Neutrophil (primary cell): ENCODE data around the gene SCFD2.

Experiments used
- H3K27ac ChIP-seq: fragments of 200-600 bp; sonication (generic); 2 replicates; pipeline ENCODE4 v1.5.1; 2016; ENCODE audit warnings: mild to moderate bottlenecking, moderate library complexity
- H3K27me3 ChIP-seq: fragments of 200-600 bp; sonication (generic); 2 replicates; pipeline ENCODE4 v1.6.0; 2016; ENCODE audit warnings: mild to moderate bottlenecking
- H3K36me3 ChIP-seq: fragments of 200-600 bp; sonication (generic); 2 replicates; pipeline ENCODE4 v1.5.1; 2017
- H3K4me1 ChIP-seq, 2 experiments: fragments of 200-600 bp in 1 of 2; sonication (generic) in 1 of 2; 1 replicate in 1 of 2; 2 replicates in 1 of 2; pipeline versions ENCODE4 v1.5.1 to v1.6.1; 2013 to 2016; ENCODE audit warnings: low read depth in 1 of 2, low read length in 1 of 2, mild to moderate bottlenecking in 1 of 2, moderate library complexity in 1 of 2; ENCODE audit not compliant: control insufficient read depth in 1 of 2, insufficient read depth in 1 of 2
- H3K4me3 ChIP-seq, 2 experiments: fragments of 200-600 bp in 1 of 2; sonication (generic) in 1 of 2; 1 replicate in 1 of 2; 2 replicates in 1 of 2; pipeline ENCODE4 v1.5.1; 2013 to 2016; ENCODE audit warnings: low read depth in 1 of 2, low read length in 1 of 2, mild to moderate bottlenecking in 1 of 2, moderate library complexity in 1 of 2
- H3K9me3 ChIP-seq: fragments of 200-600 bp; sonication (generic); 2 replicates; pipeline ENCODE4 v1.5.1; 2016
- TF ChIP-seq, protein P1 (sequence below): fragments of 200-600 bp; sonication (generic); IDR thresholded peaks from 2 replicates; pipeline ENCODE4 v1.5.1; 2016; ENCODE audit warnings: antibody characterized with exemption

Gene SCFD2

GRCh38 chr4:53196882-53197771, 168.7 kb downstream of the SCFD2 start:
- no peaks in the 10 kb centered on the region for H3K27me3 ChIP-seq
- H3K4me3 ChIP-seq, result no peak overlapping the region
- H3K36me3 ChIP-seq, result no peaks in the 10 kb centered on the region
- TF ChIP-seq, protein P1, sequence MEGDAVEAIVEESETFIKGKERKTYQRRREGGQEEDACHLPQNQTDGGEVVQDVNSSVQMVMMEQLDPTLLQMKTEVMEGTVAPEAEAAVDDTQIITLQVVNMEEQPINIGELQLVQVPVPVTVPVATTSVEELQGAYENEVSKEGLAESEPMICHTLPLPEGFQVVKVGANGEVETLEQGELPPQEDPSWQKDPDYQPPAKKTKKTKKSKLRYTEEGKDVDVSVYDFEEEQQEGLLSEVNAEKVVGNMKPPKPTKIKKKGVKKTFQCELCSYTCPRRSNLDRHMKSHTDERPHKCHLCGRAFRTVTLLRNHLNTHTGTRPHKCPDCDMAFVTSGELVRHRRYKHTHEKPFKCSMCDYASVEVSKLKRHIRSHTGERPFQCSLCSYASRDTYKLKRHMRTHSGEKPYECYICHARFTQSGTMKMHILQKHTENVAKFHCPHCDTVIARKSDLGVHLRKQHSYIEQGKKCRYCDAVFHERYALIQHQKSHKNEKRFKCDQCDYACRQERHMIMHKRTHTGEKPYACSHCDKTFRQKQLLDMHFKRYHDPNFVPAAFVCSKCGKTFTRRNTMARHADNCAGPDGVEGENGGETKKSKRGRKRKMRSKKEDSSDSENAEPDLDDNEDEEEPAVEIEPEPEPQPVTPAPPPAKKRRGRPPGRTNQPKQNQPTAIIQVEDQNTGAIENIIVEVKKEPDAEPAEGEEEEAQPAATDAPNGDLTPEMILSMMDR, result no peak
- no peaks in the 10 kb centered on the region for H3K4me1 ChIP-seq
- no peaks in the 10 kb centered on the region for H3K9me3 ChIP-seq
- no peak overlapping the region for H3K27ac ChIP-seq

DNA sequence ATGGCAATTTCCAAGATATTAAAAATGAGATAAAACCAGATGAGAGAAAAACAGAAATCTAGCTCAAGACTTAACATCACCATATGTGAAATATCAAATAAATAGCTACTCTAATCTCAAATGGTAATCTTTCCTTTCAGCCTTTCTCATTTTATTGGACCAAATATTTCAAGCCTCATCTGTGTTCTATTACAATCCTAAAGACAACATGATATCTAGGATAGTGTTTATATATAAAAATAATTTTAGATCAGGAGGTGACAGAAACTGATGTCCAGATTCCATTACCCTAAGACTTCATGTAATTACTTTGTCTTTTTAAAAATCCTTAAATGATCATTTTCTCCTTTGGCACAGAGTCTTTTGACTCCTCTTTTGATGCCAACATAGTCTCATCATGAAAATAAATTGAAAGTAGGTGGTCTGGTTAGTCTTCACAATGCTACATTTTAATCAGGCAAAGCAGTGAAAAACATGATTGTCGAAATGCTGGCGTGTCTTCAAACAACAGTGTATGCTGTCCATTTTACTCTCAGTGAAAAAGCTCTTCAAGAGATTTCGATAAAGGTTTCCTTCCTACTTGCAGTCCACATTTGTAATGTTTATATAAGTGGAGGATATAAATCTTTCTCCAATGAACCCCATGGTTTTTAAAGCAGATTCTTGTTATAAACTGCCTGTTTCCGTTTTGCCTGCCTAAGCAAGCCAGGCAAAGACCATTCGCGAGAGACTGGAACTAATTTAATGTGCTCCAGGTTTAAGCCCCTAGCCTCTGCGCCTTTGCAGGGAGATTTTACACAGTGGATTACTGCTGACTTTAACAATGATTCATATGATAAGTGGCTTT, 169.8 kb downstream of the SCFD2 start:
- Histone ChIP-seq H3K4me1 (no peaks in the 10 kb centered on the region), H3K27ac (no peak overlapping the region), H3K36me3 (no peaks in the 10 kb centered on the region), H3K9me3 (no peaks in the 10 kb centered on the region), H3K27me3 (no peaks in the 10 kb centered on the region), H3K4me3 (no peak overlapping the region)
- TF ChIP-seq, protein P1, result no peak

GRCh38 chr4:53194727-53195126, 171.1 kb downstream of the SCFD2 start:
- TF ChIP-seq, protein P1, result no peak
- Histone ChIP-seq H3K27ac (no peak overlapping the region), H3K27me3 (no peaks in the 10 kb centered on the region), H3K4me3 (no peak overlapping the region), H3K4me1 (no peaks in the 10 kb centered on the region), H3K9me3 (no peaks in the 10 kb centered on the region), H3K36me3 (no peaks in the 10 kb centered on the region)

- TF ChIP-seq, protein P1, result no peak
- H3K27ac ChIP-seq, result no peak overlapping the region
- H3K4me1 ChIP-seq, result no peaks in the 10 kb centered on the region
These were observed 172.8 kb downstream of the SCFD2 start for GRCh38 chr4:53193111-53193510.

DNA sequence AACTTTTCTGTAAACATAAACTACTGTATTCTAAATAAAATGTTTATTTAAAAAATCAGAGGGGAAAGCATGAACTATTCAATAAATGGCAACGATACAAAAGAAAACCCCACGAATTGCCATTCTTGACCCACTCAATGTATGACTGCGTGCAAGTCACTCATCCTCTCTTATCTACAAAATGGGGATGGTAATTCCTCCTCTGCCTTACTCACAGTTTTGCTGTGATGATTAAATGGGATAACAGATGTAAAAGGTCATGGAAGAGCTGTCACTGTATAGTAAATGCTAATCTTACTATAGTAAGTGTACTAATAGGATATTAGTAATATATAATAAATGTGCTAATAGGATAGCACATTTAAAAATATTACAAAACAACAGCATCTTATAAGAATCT, 173.4 kb downstream of the SCFD2 start:
- no peaks in the 10 kb centered on the region for H3K9me3 ChIP-seq
- H3K4me1 ChIP-seq, result no peaks in the 10 kb centered on the region
- no peak overlapping the region for H3K27ac ChIP-seq

More at GRCh38 chr4:53193111-53193510, 172.8 kb downstream of the SCFD2 start:
- Histone ChIP-seq H3K36me3 (no peaks in the 10 kb centered on the region), H3K4me3 (no peak overlapping the region), H3K27me3 (no peaks in the 10 kb centered on the region), H3K9me3 (no peaks in the 10 kb centered on the region)

More for the DNA sequence above, 173.4 kb downstream of the SCFD2 start:
- Histone ChIP-seq H3K36me3 (no peaks in the 10 kb centered on the region), H3K4me3 (no peak overlapping the region), H3K27me3 (no peaks in the 10 kb centered on the region)
- TF ChIP-seq, protein P1, result no peak
